HG03159 (cell line): ENCODE measurements around the gene CDH4.

Experiments used
- ATAC-seq: cut with Tn5 transposase; IDR thresholded peaks from one replicate; pipeline ENCODE4 v1.9.1; 2021; ENCODE audit warnings: mild to moderate bottlenecking, moderate library complexity; ENCODE audit not compliant: unreplicated experiment

Gene CDH4

GRCh38 chr20:61861054-61861841 is 609.2 kb downstream of the CDH4 start:
- ATAC-seq: no peak

GRCh38 chr20:61861858-61862257 is 609.8 kb downstream of the CDH4 start:
- ATAC-seq: no peak

GRCh38 chr20:61862881-61863280 is 610.8 kb downstream of the CDH4 start:
- ATAC-seq: no peak

GRCh38 chr20:61864481-61864880 is 612.4 kb downstream of the CDH4 start:
- no peak for ATAC-seq

- no peak for ATAC-seq
Measured at GRCh38 chr20:61865353-61865752, 613.3 kb downstream of the CDH4 start.

DNA sequence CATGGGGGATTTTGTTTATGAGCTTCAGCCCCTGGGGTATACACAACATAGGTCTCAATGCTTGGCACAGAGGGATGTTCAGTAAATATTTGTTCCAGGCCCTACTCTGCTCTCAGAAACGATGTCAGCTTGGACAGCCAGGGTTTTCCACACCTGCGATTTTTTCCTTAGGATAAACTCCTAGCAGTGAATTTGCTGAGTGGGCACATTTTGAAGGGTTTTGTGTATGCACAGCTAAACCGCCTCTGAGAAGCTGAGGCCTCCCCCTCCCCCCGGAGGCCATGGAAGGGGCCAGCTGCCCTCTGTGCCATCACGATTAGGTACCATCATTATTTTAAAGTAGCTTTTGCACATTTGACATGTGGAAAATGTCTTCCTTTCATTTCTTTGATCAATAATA is 614.1 kb downstream of the CDH4 start:
- ATAC-seq: no peak

DNA sequence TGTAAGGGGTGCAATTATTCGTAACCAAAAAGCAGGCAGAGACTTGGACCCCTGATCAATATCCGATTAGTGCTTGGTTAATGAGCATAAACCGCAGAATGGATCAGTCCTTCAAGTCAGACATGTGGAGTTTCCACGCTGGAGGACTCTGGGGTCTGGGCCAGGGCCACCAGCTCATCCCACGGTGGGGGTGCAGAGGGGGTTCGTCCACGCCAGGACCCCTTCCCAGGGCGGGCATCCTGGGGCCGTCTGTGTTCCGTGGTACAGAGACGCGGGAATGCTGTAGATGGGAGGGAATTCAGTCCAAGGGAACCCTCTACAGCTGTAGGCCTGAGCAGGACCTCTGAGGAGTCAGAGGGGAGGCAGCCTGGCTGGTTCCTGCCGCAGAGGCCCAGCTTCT is 615.9 kb downstream of the CDH4 start:
- no peak for ATAC-seq

DNA sequence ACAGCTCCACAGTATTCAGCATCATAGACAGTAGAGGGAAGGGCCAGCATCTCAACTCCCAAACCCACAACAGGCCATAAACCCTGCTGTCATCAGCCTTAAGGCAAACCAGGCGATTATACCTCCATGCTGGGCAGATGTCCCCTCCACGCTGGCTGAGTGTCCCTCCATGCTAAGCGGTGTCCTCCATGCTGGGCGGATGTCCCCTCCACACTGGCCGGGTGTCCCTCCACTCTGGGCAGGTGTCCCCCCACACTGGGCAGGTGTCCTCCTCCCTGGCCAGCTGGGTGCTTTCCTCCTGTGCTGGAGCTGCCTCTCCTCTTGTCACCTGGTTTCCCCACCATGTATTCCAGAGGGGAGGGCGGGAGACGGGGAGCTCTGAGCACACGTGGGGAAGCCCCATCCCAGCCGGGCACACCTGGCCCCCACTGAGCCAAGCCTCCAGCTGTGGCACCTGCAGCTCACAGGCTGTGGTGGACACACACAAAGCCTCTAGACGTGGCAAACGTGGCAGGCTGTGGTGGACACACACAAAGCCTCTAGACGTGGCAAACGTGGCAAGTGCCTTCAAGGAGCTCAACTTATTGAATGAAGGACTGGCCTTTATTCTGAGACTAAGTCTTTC is 616.5 kb downstream of the CDH4 start:
- ATAC-seq: no peak

DNA sequence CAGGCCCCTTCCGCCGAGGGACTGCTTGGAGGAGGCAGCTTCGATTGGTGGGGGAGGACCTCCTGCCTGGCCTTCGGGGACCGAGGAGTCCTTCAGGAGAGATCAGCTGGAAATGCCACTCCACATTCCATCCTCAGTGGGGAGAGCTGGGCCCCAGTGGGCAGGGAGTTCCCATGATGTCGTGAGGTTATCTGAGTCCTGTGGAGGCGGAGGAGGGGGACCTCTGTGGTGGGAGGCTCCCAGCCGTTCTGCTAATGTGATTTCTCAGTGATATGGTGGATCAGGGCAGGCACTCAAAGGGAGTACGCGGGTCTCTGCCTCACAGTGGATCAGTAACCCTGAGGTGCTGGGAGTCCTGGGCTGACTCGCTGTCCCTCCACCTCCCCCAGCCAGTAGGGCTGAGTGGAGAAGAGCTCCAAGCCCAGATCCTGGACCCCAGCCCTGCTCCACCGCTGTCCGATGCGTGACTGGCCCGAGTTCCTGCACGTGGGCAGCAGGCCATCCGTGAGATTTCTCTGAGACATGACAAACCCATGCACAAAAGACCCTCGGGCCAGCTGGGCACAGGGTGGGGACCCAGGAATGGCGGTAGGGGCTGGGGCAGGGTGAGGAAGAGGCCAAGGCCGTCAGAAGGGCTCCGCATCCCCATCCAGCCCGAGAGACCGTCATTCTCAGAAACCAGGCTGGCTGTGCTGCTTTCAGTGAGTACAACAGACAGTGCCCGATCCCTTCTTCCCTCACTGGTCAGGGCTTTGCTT is 617.9 kb downstream of the CDH4 start:
- no peak for ATAC-seq

DNA sequence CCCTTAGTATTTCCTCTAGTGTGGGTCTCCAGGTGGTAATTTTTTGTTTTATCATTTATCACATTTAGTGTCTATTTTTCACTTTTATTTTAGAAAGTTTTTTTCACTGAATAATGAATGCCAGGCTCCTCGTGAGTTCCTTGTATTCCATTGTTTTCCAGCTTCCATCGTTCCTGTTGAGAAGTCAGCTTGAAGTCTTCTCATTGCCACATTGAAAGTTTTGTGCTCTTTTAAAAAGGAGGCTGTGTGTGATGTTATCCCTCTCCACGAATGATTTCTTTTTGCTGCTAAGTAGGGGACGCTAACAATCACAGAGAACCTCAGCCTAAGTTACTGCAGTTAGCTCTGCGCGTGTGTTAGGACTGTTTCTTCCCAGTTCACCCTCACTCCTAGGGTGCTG is 619.1 kb downstream of the CDH4 start:
- no peak for ATAC-seq

DNA sequence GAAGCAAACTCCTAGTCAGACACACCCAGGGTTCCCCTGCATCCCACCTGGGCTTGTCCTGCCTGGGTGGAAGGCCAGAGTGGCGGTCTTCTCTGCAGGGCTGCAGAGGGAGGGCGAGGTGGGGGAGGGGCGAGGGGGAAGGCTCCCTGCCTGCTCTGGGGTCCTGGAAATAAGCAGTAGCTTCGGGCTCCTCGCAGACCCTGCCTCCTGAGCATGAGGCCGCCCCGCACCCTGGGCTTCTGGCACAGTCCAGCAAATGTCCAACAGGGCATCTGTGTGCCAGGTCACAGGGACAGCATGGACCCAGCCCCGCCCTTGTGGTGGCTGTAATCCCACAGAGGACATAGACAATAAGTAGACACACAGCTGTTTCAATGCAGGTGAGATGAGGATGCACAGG is 619.9 kb downstream of the CDH4 start:
- no peak for ATAC-seq

DNA sequence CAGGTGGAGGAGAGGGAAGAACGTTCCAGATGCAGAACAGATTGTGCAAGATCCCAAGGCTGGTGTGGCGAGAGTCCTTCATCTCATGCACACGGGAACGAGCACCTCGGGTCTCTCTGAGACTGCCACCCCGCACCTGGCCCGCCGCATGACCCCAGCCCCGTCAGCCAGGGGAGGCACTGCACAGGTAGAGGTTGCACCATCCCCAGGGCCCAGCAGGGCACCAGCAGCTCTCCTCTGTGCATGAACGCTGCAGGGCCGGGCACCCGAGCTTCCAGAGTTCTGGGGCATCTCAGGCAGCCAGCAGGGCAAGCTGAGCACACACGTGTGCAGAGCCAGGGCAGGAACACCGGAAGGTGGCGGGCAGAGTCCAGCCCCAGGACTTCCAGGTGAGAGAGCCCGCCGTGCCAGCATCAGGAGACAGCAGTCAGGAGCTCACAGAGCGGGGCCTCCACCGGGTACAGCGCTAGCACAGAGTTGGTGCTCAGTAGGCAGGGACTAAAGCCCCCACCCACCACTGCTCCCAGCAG is 620.4 kb downstream of the CDH4 start:
- ATAC-seq: no peak

GRCh38 chr20:61873651-61874420 is 621.8 kb downstream of the CDH4 start:
- ATAC-seq: no peak

DNA sequence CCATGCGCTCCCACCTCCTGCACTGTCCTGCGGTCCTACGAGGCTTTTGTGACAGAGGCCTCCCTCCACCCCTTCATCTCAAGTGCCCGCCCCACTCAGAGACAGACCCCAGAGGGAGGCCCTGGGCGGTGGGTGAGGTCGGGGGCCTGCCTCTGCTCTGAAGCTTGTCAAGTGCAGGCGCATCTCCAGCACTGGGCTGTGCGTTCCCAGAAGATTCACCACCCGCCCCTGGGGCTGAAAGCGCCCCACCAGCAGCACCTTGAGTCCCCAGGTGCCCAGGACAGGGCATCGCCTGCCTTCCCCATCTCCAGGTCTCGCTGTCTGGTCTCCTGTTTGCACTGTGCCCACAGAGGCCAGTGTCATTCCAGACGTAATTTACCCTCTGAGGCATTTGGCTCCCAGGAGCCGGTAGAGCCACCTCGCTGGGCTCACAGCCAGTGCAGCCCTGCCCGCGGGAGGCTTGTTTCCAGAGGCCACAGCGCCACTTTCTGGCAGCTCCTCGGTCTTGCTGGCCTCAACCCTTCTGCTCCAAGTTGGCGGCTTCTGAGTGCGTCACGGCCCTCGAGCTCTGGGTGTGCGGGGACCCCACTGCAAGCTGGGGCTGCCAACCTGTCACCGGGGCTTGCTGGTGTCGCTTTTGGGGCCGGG is 622.5 kb downstream of the CDH4 start:
- no peak for ATAC-seq

DNA sequence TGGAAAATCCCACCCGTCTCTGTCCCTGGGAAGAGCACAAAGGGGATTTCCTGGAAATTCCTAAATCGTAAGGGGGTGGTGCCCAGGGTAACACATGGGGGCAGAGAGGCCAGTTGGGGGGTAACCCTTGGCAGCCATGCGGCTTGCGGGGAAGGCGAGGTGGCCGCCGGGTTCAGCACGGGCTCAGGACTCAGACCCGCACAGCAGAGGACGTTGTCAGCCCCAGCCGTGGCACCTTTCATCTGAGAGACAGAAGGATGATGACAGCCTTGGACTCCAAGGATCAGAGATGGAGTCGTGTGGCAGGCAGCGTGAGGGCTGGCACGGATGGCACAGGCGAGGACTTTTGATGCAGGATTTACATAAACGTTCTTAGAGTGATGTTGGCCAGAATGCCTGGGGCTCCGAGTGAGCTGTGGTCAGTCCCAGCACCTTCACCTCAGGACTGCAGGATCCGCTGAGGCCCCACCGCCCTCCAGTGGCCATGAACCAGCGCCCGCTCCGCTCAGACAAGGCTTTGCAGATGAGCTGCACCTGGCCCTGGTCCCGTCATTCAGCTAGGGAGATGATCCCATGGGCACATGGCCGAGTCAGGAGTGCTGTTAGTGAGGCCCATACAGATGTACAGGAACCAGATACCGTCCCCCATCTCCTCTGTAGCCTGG is 623.3 kb downstream of the CDH4 start:
- ATAC-seq: no peak

DNA sequence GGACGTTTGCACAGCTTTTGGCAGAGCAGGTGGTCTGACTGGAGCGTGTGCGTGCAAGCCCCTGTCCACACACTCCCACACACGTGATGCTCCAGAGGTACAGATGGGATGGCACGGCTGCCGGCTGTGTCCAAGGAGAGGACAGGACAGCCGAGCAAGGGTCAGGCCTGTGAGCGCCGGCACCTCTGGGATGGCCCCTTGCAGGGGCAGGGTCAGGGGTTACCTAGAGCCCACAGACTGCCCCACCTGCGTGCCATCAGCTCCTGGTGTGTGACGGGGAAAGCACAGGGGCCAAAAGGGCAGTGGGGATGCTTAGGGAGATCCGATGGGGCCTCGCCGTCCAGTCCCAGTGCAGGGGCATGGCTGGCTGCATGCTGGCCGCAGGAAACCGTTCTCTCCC is 623.9 kb downstream of the CDH4 start:
- no peak for ATAC-seq

- ATAC-seq: no peak
Measured at GRCh38 chr20:61876952-61877728, 625.1 kb downstream of the CDH4 start.

GRCh38 chr20:61877776-61878477 is 625.9 kb downstream of the CDH4 start:
- no peak for ATAC-seq
